GM21825 (cell line): Measurements from ENCODE around the gene PEG3.
"Not testable (repeated sequence)": the region's sequence is repeated elsewhere in the genome, so short reads cannot be mapped to it uniquely, and the experiment has no call there.

ENCODE experiments used
- ATAC-seq: cut with Tn5 transposase; IDR thresholded peaks from one replicate; pipeline ENCODE4 v1.9.1; 2021; ENCODE audit warnings: mild to moderate bottlenecking, moderate library complexity; ENCODE audit not compliant: unreplicated experiment

The PEG3 gene

DNA sequence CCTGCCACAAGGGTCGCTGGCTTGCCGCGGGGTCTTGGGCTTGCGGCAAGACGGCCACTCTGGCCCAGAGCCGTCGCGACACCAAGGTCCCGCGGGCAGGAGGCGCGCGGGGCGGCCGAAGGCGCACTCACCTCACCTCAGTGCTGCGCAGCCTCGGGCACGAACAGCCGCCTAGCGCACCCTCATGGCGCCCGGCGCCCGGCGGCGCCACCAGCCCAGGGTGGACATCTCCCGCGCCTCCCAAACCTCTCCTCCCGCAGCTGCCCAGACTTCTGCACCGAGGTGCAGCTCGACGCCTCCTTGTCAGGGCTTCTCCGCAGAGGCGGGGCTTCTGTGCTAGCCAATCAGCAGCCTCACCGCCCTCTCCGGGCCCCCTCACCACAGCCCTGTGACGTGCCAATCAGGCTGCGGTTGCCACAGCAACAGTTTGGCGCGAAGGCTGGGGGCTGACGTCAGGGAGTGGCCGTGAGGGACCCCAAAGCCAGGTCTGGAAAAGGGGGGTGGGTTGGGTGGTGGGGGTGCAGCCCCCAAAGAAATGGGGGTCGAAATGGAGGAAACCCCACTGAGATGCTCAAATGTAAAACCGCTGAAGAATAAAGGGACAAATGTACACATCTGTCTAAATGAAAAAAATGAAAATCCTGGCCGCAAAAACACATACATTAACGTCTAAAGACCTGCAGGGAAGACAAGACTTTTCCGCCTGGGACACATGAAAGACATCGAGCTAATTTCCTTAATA lies at the start of gene PEG3, which contains the start of gene ZIM2:
Gene PEG3, minus strand, starts transcription at position 276 of the 742 bp plus-strand sequence. CDS start 16,071 bp downstream, outside the sequence.
Gene ZIM2, minus strand, starts transcription at position 276 of the 742 bp plus-strand sequence. CDS start 16,449 bp downstream, outside the sequence.
- no peak for ATAC-seq

DNA sequence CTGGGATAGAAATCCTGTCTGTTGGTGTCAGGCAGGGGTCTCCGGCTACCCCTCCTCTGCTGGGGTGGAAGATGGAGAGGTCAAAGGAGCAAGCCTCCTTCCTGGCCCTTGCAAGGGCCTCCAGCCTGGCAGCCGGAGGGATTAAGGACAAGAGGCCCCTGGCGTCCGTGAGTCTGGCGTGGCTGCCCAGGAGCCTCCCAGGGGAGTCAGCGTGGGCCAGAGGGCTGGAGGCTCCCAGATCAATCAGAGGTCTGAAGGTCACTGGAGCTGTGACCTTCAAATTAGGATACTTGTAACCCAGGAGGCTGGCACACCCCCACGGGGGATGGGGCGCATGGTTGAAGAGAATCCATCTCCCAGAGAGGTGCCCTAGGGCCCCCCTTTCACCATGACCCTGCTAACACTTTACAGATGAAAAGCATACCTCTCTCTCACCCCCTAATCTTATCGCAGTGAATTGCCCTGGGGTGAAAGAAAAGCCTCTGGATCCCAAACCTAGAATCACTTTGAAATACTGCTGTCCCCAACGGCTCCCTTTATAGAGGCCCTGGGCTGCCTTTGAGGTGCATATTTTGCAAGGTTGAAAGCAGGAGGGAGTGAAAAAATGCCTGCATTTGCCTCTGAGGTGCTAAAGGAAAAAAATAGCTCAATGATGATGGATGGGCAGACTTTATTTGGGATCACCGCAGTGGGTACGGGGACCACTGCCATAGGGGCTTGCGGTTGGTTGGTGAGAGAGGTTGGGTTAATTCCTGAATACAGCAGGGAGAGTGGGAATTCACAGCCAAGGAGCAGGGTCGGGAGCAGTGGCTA lies 44.9 kb upstream of the PEG3 start:
- ATAC-seq, result no peak

DNA sequence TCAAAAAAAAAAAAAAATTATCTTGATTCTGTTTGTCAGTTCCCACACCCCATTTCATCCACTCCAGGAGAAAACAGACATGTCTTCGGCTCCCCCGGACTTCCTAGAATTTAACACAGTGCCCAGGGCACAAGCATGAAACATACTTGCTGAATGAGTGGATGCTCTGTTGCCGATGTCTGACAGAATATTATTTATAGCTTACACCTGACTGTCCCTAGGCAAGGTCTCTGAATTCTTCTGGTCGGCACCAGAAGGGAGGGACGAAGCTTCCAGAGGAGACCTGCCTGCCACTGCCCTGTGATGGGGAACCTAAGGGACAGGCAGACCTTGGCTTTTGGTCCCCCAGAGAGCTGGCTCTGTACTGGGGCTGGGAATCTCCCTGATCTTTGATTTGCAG lies 43.9 kb upstream of the PEG3 start:
- no peak for ATAC-seq

DNA sequence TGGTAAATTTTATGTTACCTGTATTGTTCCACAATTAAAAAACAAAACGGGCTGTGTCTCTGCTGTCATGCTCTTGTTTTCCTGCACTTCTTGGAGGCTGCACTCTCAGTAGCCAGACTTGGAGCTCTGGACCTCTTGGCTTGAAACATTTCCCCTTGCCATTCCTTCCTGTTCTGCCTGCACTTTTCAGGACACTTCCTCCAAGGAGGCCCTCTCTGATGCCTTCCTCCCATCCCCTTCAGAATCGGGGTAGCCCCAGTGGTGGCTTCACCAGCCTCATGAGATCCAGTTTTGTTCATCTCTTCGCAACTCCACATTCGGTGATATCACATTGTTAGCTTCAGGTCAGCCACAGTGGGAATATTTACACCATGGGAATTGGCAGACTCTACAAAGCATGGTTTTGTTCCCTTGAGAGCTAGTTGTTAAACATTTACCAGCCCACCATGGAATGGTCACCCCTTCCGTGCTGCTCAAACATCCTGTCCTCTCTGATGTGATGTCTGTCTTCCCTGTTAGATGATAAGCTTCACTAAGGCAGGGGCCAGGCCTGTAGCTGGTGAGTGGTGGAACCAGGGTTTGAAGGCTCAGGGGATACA lies 40.2 kb upstream of the PEG3 start:
- ATAC-seq, result no peak

DNA sequence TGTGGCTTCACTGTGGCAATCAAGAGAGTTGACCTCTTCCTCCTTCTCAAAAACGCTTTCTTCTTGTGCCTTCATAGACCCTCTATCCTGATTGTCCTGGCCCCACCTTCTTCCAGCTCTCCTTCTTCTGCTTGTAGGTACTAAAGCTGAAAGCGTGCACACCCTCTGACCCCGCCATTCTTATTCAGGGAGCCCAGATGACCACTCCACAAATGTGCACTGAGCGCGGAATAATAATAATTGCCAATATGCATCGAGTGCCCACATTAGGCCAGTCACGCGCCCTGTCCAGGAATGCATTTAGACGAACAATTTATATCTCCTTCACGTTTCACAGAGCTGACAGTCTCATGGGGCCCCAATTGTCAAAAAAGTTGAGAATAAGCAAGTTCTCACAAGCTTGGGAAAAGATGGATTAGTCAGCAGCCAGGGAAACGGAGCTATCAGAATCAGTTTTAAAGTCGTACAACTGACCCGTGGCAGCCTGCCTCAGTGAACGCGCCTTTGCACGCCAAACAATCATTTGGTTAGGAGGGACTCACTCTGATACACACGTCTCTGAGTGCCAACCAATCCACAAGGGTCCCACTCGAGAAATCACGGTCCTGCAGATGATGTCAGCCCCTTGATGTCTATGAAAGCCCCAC lies 36.7 kb upstream of the PEG3 start:
- no peak for ATAC-seq

DNA sequence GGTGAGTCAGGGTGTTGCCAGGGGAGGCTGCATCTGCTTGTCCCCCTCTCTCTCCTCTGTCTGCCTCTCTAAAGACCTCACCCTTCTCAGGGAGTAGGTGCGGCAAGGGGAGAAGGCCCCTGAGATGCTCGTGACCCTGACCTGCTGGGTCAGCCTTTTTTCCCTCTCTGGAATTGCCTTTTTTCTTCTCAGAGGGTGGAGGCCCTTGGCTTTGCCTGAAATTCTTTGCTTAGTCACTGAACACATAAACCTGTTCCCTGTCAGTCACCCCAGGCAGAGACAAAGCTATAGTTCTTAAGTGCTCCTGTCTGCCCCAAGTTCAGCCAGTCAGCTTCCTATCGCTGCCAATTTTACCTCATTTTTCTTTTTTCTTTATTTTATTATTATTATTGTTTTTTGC lies 35.2 kb upstream of the PEG3 start:
- ATAC-seq, result no peak

DNA sequence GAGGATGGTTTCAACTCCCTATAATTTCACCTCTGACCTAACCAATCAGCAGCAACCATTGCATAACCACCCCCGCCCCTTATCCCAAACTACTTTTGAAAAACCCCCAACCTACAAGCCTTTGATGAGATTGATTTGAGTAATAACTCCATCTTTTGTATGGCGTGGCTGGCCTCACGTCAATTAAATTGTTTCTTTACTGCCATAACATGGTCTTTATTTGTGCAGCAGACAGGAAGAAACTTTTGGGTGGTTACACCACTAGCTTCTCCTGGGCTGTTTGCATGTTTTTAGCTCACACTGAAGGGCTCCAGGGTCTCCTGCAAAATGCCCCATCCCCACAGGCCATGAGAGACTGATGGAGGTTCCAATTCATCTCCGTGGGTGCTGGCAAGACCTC lies 34.0 kb upstream of the PEG3 start:
- no peak for ATAC-seq

DNA sequence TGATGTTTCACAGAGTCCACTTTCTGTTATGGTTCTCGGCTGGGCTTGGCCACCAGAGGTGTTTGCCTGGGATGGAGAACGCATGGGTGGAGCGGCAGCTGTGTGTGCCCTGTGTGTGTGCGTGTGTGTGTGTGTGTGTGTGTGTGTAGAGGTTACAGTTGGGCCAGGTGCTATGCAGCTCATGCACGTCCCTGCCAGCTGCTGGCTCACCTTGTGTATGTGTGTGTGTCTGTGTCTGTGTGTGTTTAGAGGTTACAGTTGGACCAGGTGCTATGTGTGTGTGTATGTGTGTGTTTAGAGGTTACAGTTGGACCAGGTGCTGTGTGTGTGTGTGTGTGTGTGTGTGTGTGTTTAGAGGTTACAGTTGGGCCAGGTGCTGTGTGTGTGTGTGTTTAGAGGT lies 33.0 kb upstream of the PEG3 start:
- ATAC-seq, result no peak

DNA sequence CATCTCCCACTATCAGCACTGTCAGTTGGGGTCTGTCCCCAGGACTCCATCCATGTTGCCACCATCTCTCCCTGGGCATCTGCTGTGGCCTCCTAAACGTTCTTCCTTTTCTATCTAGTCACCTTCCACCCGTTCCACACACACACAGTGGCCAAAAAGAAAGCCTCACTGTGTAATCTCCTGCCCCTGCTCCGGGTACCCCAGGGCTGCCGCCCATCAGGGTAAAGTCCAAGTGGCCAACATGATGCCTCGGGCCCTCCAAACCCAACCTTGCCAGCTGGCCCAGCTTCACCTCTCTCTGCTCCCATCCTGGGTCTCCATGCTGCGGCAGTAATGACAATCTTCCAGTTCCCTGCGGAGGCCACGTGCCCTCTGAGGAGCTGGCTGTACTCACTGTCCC lies 29.4 kb upstream of the PEG3 start:
- ATAC-seq, result no peak

DNA sequence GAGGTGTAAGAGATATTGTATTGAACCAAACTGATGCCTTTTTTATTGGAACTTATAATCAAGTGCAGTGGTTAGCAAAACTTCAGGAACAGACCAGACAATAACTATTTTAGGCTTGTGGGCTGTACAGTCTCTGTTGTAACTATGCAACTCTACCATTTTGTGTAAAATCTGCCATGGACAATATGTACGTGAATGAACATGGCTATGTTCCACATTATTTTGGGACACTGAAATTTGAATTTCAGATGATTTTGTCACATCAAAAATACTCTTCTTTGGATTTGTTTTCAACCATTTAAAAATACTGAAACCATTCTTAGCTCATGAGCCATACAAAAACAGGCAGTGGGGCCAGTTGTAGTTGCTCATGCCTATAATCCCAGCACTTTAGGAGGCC lies 27.9 kb upstream of the PEG3 start:
- no peak for ATAC-seq

DNA sequence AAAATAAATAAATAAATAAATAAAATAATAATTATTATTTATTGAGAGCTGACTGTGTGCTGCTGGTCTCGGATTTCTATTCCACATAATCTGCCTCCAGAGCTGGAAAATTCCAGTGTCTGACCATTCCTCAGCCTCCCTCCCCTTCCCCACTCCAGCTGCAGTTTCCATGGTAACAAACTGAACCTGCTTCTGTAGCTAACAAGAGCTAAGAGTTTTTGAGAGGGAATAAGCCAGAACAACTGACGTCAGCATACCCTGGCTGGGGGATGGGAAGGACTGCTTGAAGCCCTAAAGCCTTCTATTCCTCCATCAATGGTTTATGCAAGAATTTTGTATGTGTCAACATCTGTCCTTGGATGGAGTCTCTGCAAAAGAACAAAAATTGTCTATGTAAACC lies 26.0 kb upstream of the PEG3 start:
- ATAC-seq, result no peak

DNA sequence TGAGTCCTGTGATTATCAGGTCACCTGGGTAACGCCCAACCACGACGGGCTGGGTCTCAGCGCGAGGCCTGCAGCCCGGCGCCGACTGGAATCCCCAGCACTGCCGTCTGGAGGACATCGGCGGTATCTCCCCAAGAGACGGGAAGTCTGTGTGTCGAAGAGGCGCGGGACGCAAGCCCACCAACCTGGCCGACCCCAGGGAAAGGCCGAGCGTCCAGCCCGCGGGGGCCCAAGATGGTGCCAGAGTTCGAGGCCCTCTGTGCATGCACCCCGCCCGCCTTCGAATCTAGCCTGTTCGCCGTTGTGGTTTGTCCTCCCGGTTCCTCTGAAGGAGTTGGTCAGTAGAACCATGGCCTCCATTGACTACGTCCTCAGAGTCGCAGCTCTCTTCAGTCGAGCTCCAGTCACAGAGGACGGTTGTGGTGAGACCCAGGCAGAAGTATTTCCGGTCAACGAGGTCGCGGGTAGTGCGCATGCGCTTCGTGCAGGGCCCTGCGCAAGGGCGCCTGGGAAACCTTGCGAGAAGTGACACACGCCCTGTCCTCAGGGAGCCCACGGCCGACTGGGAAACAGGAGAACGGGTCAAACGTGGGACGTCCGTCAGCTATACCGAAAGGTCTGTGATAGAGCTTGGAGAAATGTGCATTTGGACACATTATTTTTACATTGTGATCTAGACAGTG lies 24.1 kb upstream of the PEG3 start:
- no peak for ATAC-seq

DNA sequence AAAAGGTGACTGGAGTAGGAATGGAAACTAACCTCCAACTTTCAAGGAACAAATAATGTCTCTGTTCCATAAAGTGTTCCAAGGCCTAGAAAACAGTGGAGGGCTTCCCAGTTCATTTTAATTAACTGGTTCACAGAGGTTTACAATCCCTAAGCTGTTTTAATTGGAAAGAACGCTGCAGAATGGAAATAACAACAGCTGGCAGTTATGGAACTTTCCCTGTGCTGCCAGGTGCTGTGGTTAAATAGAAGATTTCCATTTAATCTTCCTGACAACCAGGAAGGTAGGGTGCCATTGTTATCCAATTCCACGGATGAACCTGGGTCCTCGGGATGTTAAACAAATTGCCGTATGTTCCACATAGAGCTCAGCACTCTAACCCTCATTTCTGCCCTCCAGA lies 22.2 kb upstream of the PEG3 start:
- ATAC-seq, result no peak

DNA sequence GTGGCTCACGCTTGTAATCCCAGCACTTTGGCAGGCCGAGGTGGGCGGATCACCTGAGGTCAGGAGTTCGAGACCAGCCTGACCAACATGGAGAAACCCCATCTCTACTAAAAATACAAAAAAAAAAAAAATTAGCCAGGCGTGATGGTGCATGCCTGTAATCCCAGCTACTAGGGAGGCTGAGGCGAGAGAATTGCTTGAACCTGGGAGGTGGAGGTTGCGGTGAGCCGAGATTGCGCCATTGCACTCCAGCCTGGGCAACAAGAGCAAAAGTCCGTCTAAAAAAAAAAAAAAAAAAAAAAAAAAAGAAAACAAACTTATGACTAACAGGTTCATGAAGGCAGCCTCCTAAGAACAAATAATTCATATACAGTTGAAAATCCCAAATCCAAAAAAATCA lies 19.9 kb upstream of the PEG3 start:
- not testable (repeated sequence) for ATAC-seq

DNA sequence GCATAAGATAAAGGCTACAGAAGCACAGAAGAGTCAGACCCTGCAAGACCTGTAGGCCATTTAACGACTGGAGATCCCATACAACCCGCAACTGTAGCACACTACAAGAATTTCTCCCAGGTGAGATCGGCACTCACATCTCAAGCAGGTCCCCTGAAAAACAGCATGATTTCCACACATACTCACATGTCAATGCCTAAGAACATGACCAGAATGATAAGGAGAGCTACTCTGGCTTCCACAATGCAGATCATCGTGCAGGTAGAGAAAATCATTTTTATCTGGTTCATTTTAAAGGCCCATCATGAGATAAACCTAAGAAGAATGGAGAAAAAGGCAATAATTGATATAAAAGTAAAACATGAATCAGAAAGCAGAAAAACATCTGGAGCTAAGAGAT lies 17.5 kb upstream of the PEG3 start:
- no peak for ATAC-seq

DNA sequence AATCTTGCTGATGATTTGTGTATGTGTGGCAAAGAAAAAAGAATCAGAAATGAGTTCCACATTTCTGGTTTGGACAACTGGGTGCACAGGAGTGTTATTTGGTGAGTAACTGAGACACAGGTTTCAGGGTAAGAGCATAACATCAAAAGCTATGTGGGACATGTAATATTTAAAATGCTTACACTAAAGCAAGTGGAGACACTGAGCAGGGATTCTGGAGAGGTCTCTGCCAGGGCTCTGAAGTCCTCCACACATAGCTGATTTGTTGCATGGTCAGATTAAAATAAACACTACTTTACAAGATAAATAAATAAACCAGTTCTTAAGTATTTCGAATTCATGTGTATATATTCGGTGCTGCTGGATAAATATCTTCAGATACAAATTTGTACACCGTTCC lies 16.3 kb upstream of the PEG3 start:
- ATAC-seq, result no peak

DNA sequence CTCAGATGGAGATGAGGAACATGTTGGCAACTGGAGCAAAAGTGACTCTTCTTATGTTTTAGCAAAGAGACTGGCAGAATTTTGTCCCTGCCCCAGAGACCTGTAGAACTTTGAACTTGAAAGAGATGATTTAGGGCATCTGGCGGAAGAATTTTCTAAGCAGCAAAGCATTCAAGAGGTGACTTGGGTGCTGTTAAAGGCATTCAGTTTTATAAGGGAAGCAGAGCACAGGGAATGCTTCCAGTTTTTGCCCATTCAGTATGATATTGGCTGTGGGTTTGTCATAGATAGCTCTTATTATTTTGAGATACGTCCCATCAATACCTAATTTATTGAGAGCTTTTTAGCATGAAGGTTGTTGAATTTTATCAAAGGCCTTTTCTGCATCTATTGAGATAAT lies 11.8 kb upstream of the PEG3 start:
- ATAC-seq, result not testable (repeated sequence)

DNA sequence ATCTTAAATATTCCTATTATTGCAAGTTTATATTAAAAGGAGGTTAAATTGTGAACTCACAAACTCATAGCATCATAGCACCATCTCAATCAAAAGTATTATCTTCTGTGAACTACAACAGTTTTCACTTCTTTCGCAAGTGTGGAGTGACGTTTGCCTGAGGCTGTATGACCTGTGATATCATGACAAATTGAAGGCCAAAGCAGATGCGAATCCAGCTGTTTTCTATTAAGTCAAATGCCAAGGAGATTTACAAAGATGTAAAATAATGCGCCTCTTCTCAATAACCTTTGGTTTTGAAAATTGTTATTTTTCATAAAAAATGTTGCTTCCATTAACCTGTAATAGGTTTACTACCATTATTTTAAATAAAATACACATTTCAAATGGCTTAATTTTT lies 7.6 kb upstream of the PEG3 start:
- no peak for ATAC-seq

DNA sequence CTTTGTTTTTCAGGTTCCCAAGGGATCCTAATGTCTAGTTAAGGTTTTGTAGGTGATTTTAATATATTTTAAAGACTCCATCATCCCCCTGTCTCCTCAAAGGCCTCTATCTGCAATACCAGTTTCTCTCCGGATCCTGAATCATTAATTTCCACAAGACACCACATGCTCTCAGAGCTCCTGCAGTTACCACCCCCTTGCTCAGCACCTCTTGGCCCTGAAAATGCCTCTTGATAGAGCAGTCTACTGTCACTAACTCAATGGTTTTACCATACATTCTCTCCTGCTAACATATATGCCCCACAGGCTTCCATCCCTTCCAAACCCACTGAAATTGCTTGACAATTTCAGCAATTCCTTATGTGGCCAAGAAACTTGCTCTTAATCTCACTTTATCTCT lies 1.9 kb upstream of the PEG3 start:
- no peak for ATAC-seq

DNA sequence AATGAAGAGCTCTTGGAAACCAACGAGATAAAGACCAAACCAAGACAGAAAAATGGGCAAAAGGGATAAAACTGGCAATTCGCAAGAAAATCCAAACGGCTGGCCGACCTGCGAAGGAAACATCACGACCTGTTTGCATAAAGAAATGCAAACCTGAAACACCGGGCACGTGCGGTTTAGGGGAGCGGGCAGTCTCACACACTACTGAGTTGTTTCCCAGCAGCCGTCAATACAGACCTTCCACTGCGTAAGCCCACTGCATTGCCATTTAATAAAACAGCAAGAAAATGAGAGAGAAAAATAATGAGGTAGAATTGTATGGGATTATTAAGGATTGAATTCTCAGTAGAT lies 642 bp upstream of the PEG3 start:
- no peak for ATAC-seq
